Putamen (tissue), 1 donor: ENCODE results near the gene GJA1.
"Not testable (repeated sequence)": the region's sequence is repeated elsewhere in the genome, so short reads cannot be mapped to it uniquely, and the experiment has no call there.

Experiments used
- DNase-seq: peaks from one replicate; pipeline ENCODE4 v3.0.0-alpha.2; 2016; ENCODE audit warnings: low spot score

Gene GJA1

GRCh38 chr6:121435444-121436069 is at the start of gene GJA1:
Gene GJA1, plus strand, starts transcription at chr6:121435646. Its CDS starts 11,202 bp downstream, at chr6:121446848.
- DNase-seq: peak; percentile 62

- DNase-seq: not testable (repeated sequence)
Observed at GRCh38 chr6:121386551-121386950, 48.9 kb upstream of the GJA1 start.

GRCh38 chr6:121389419-121389818 is 46.0 kb upstream of the GJA1 start:
- no peak for DNase-seq

- no peak for DNase-seq
Observed at GRCh38 chr6:121393731-121394505, 41.5 kb upstream of the GJA1 start.

DNA sequence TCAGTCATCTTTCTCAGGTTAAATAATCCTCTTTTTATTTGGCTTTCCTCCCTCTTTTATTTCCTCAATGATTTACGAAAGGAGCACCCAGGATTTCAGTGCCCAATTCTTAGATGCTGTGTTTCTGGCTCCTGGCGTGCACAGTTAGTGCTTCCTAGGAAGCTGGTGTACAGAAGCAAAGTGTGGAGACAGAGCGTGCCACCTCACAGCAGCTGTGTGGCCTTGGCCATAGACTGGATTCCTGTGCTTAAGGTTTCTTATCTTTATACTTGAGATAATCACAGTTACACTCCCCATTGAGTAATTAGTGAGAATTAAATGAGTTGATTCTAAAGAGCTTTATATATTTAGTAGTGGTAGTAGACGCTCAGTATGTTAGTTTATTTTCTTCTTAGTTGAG is 39.7 kb upstream of the GJA1 start:
- DNase-seq: no peak

DNA sequence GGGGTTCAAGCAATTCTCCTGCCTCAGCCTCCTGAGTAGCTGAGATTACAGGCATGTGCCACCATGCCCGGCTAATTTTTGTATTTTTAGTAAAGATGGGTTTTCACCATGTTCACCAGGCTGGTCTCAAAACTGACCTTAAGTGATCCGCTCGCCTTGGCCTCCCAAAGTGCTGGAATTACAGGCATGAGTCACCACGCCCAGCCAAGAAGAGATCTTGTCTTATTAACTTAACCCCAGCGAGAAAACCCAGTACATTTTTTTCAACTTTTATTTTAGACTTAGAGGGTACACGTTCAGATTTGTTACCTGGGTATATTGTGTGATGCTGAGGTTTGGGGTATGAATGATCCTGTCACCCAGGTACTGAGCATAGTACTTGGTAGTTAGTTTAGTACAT is 38.3 kb upstream of the GJA1 start:
- DNase-seq: not testable (repeated sequence)

- DNase-seq: no peak
Observed at GRCh38 chr6:121398127-121398526, 37.3 kb upstream of the GJA1 start.

- no peak for DNase-seq
Observed at GRCh38 chr6:121399966-121400365, 35.5 kb upstream of the GJA1 start.

- no peak for DNase-seq
Observed at GRCh38 chr6:121403964-121404363, 31.5 kb upstream of the GJA1 start.

DNA sequence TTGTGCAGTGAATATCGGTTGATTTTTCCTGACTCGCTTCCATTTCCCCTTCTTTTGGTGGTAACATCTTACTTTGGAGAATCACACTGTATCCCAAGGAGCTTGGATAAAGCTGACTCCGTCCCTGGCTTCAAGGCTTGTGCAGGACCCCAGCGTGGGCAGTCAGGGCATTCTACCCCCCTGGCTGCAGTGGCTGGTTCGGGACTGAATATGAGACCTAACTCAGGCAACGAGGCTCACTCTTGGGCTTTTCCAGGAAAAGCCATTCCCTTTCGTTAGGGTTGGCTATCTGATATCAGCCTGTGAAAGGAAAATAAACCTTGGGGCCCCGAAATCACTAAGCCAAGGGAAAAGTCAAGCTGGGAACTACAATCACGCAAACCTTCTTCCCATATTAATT is 30.1 kb upstream of the GJA1 start:
- no peak for DNase-seq

DNA sequence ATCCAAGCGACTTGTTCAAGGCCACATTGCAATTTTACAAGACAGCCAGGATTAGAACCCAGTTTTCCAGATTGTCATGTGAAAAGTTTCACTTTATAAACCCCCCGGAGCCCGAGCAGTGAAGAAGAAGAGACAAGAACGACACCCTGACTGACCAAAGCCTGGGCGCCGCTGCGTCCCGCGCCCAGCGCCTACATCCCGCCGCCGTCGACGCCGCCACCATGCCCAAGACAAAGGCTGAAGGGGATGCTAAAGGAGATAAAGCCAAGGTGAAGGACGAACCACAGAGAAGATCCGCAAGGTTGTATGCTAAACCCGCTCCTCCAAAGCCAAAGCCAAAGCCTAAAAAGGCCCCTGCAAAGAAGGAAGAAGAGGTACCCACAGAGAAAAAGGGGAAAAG is 27.1 kb upstream of the GJA1 start:
- DNase-seq: no peak

GRCh38 chr6:121413879-121414278 is 21.6 kb upstream of the GJA1 start:
- no peak for DNase-seq

DNA sequence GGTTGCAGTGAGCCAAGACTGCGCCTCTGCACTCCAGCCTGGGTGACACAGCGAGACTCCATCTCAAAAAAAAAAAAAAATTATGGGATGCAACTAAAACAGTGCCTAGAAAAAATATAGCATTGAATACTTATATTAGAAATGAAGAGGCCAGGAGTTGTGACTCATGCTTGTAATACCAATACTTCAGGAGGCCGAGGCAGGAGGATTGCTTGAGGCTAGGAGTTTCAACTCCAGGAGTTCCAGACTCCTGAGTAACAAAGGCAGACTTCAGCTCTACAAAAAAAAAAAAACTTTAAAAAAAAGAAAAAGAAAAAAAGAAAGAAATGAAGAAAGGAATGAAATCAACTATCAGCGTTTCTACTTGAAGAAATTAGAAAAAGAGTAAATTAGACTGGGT is 17.1 kb upstream of the GJA1 start:
- no peak for DNase-seq

GRCh38 chr6:121426686-121427085 is 8.8 kb upstream of the GJA1 start:
- DNase-seq: no peak

DNA sequence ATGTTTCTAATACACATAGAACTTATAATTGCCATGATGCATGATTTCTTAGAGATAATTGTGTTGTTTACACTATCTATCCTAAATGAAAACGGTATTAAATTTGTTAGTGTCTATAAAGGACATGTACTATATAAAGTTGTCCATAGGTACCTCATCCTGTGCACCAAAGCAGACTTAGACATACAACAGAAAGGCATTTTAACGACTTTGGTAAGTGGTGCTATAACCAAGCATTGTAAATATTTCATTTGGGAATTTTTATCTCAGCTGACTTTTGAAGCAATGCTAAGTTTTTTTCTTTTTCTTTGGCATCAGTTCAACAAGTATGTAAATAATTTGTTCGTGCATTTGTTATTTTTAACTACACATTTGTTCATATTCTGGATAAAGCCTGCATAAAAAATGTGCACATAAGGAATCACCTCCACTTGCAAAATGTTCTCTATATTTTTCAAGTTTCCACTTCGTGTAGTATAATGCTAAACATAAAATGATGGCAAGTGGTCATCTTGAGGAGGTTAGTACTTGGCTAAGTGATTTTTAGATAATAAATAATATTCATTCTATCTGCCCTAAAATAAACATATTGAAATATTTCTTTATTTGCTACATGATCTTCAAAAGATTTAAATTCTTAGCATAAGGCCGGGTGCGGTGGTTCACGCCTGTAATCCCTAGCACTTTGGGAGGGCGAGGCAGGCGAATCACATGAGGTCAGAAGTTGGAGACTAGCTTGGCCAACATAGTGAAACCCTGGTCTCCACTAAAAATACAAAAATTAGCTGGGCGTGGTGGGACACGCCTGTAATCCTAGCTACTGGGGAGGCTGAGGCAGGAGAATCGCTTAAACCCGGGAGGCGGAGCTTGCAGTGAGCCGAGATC is 6.3 kb upstream of the GJA1 start:
- DNase-seq: no peak

DNA sequence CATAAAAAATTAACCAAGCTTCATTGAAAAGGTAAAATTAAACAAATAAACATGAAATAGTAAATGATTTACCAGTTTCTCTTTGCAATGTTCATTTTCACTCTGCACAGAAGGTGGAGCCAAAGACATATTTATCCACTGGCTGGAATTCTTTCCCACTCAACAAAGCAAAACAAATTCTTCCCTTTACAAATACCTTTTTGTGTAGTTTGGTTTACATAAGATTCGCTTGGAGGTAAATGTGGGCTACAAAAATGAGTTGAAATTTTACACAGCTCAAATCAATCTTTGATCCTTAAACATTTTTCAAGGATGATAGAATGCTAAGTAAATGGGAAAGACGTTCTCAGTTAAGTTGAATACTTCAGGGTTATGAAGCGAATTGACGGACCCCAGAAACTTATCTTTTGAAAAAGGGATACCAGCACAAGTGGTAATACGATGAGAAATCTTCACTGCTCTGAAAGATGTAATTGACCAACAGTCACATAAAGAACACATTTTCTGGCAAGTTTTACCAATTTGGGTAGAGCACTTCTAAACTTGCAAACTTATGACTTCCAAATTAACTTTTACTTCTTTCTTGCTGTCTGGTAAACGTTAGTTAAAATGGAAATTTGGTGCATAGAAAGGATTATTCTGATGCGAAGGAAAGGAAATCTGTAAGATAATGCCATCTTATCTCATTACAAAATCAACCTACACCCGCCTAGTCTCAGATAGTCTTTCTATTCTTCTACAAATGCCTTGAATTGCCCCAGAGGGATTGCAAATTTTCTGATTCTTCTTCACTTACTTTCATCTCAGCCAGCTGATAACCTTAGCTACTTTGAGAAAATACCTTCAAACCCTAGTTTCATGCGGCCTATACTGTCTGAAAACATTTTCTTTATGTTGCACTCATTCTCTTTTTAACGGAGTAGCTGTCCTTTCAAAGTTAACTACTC is 4.7 kb upstream of the GJA1 start:
- no peak for DNase-seq

- DNase-seq: not testable (repeated sequence)
Observed at GRCh38 chr6:121431776-121432175, 3.7 kb upstream of the GJA1 start.

GRCh38 chr6:121434037-121434770 is 1.2 kb upstream of the GJA1 start:
- DNase-seq: no peak

DNA sequence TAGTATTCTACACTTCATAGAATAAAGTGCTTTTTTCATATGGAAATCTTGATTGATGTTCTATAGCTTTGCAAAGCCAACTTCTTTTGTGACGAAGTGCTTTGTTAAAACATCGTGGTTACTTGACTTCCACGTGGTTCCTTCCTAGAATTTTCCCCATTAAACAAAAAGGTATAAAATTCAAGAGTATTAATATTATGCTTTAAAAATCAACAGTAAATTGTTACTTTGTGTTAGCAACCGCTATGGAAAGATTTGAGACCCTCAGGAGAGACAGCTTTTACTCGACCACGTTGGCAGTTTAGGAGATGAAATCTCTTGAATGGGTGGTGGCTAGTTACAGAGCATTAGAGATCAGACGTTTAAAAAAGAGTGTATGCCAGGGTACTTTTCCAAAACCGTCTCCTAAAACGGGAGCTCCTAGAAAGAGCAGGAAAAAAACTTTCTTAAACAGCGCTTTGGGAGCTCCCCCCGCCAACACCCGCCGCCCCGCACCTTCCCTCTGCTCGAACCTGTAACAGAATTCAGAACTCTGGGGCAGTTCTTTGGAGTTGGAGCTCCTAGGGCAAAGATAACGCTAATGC is 920 bp downstream of the GJA1 start:
- no peak for DNase-seq
